HG02798 (cell line): ENCODE measurements around the gene RDH12.
"Not testable (repeated sequence)": the region's sequence is repeated elsewhere in the genome, so short reads cannot be mapped to it uniquely, and the experiment has no call there.

Experiments used
- ATAC-seq: cut with Tn5 transposase; IDR thresholded peaks from one replicate; pipeline ENCODE4 v1.9.1; 2021; ENCODE audit warnings: mild to moderate bottlenecking; ENCODE audit not compliant: unreplicated experiment, poor library complexity

The RDH12 gene

GRCh38 chr14:67701492-67701891, at the start of gene RDH12:
Gene RDH12 (plus strand): TSS chr14:67701886. CDS start chr14:67722643, 20,757 bp downstream.
- not testable (repeated sequence) for ATAC-seq

- ATAC-seq, result no peak
These were observed 49.5 kb upstream of the RDH12 start for GRCh38 chr14:67652189-67652588.

DNA sequence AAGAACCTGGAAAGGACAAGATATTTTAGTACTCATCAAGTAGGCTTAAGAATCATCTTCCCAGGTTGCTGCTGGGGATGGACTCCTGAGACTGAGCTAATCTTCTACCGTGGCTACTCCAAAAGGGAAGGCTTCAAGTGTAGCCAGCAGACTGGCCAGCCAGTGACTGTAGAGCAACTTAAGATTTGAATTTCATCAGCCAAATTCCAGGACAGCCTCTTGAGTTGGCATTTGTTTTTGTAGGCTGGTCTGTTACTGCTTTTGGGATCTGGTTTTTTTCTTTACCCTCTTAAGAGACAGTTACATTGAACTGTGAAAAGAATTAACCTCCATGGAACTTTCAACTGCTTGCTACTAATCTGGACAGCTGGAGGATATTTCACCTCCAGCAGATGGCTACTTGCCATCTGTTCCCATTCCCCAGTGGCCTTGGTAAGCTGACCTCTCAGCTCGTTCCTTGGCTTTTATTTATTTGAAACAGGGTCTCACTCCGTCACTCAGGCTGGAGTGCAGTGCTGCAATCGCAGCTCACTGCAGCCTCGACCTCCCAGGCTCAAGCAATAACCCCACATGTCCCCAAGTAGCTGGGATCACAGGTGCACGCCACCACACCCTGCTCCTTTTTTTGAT, 47.9 kb upstream of the RDH12 start:
- ATAC-seq, result no peak

- no peak for ATAC-seq
These were observed 38.1 kb upstream of the RDH12 start for GRCh38 chr14:67663633-67664032.

- no peak for ATAC-seq
These were observed 35.8 kb upstream of the RDH12 start for GRCh38 chr14:67665868-67666267.

DNA sequence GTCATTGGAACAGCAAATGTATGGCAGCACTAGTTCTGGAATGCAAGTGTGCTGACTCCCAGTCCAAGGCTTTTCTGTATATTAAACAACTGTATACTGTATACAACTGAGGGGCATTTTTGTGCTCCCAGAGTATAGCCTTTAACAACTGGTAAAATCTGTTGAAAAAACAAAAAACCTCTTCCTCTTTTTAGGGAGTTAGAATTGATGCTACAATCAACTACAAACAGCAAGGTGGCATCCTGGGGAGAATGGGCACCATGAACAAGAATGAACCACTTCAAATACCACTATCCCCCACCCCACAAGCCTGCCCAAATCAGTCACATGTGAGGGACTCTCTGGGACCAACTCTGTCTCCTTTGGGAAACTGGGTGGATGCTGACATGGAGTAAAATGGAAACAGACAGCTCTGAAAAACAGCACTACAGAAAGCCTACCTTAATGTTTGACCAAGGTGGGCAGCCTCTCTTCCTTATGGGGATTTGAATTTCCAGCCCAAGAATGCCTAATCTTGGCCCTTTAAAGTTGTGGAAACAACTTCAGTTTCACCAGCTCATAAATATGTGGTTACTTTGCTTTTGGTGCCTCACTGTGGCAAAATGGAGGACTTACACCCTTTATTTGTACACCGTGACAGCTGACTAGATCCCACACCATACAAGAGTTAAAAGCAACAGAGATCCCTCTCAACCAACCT, 34.8 kb upstream of the RDH12 start:
- ATAC-seq, result peak; percentile 60

GRCh38 chr14:67668559-67668958, 33.1 kb upstream of the RDH12 start:
- ATAC-seq, result no peak

DNA sequence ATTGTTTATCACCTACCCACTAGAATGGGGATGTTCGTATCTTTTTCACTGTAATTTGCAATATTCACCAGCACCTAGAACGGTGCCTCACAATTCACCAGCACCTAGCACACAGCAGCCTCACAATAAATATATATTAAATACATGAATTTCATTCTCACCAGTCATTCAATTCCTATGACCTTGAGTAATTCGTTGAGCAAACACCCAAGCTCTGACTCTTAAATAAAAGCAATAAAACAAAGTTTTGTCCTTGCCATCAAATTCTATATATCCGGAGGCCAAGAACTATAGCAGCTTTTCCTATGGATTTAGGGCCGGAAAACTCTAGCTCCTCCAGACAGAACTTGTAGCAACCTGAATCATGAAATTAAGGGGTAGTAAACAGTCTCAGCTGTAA, 28.2 kb upstream of the RDH12 start:
- ATAC-seq, result no peak

GRCh38 chr14:67674139-67674479, 27.6 kb upstream of the RDH12 start:
- peak; percentile 50 for ATAC-seq

DNA sequence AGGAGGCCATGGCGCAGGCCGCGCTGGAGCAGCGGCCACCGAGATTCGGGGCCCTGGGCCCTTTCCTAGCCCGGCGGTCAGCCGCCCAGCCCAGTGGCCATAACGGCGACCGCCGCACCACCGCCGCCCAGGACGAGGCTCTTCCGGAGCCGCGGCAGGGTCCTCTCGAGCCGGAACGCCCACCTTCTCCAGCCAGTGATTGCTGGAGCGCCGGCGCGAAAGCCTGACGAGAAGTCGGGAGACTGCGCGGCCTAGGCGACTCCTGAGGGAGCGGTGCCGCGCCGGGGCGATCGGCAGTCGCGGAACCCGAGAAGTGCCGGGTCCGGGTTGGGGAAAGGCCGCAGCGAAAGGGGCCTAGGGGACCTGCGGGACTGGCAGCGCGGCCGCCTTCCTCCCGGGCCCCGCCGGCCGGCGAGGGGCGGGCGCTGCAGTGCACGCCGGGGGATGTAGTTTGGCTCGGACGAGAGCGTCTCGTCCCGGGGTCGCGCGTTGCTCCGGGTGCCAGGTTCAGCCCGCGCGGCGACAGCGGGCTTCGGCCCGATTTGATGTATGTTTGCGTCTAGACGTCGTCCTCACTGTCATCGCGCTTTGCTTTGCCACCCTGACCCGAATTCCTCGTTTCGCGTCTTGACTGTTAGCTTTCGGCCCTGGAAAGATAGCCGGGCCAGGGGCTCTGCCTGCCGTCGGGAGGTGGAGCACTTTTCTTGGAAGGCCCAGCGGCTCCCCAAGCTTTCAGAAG, 27.0 kb upstream of the RDH12 start, which contains the start of gene VTI1B:
Gene VTI1B (minus strand): TSS at position 153 of the 739 bp plus-strand sequence. CDS start 143 bp downstream, at position 10.
- peak; percentile 93 for ATAC-seq

GRCh38 chr14:67675219-67675582, 26.5 kb upstream of the RDH12 start:
- no peak for ATAC-seq

GRCh38 chr14:67679006-67679405, 22.7 kb upstream of the RDH12 start:
- no peak for ATAC-seq

GRCh38 chr14:67680121-67680602, 21.5 kb upstream of the RDH12 start:
- ATAC-seq, result peak; percentile 96

DNA sequence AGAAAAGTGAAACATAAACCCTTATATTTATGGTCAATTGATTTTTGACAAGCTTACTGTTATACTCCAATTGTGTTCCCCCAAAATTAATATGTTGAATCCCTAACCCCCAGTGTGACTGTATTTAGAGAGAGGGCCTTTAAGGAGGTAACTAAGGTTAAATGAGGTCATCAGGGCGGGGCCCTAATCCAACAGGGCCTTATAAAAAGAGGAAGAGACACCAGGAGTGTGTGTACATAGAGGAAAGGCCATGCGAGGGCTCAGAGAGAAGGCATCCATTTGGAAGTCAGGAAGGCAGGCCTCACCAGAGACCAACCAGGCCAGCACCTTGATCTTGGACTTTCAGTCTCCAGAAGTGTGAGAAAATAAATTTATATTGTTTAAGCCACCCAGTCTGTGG, 20.7 kb upstream of the RDH12 start:
- no peak for ATAC-seq

DNA sequence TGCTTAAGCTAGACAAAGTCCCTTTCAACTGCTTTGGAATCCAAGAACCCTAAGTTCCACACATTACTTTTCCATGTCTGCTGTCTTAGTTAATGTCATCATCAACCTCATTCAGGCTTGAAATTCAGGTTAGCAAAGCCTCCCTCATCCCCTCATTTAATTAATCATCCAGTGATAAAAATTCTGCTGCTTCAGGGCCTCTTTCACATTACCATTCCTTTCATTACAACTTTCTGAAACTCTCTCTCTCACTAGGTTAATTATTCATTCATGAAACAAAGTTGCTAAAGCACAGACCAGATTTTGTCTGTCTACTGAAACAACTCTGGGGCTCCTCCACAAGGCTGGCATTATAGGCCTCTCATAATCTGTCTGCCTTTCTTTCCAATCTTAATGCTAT, 17.8 kb upstream of the RDH12 start:
- ATAC-seq, result no peak

GRCh38 chr14:67690011-67690410, 11.7 kb upstream of the RDH12 start:
- ATAC-seq, result no peak

GRCh38 chr14:67694791-67695393, 6.8 kb upstream of the RDH12 start:
- peak; percentile 91 for ATAC-seq

- peak; percentile 90 for ATAC-seq
These were observed 6.2 kb upstream of the RDH12 start, which contains the start of gene RDH11 for GRCh38 chr14:67695394-67695949. Gene RDH11 (minus strand): TSS chr14:67695764. CDS start chr14:67695703, 61 bp downstream.

GRCh38 chr14:67697006-67697405, 4.7 kb upstream of the RDH12 start:
- ATAC-seq, result no peak

DNA sequence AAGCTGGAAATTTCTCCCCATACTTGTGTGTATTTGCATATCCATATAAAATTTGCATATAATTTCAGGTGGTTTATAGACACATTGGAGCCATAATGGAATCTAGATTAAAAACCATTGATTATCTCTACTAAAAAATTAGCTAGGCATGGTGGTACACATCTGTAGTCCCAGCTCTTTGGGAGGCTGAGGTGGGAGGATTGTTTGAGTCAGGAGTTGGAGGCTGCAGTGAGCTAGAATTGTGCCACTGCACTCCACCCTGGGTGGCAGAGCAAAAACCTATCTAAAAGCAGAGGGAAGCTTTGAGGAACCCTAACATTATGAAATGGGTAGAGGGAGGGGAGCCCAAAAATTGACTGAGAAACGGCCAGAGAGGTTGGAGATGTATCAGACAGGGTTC, 3.5 kb upstream of the RDH12 start:
- ATAC-seq, result no peak
